ENCODE data around the gene ZFPL1.

Gene ZFPL1

DNA sequence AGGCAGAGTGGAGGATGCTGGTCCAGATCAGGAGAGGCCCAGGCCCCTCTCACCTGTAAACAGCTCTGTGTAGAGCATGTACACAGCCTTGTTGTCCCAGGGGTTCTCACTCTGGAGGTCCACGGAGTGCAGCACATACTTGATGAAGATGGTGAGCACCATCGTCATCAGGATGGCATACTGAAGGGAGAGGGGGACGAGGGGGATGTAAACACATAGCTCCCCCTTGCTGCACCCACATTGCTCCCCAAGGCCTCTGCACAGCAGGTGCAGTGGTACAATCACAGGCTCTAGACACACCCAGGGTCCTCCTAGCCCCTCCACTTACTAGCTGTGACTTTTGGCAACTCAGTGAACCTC is 47.4 kb downstream of the ZFPL1 start:
- DNase-seq: no peak

DNA sequence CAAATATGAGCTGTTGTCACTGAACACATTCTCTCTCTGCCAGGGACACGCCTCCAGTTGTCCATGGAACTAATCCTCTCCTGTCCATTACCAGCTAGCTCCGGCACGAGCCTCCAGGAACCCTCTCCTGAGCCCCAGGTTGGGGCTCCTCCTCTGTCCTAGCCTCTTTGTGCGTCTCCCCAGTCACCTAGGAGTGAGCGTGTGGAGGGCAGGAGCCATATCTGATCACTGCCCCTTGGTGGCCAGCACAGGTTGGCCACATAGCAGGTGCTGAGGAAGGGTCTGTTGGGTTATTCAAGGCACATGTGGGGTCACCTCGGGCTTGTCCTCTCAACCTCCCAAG is 47.8 kb downstream of the ZFPL1 start:
- DNase-seq: no peak

DNA sequence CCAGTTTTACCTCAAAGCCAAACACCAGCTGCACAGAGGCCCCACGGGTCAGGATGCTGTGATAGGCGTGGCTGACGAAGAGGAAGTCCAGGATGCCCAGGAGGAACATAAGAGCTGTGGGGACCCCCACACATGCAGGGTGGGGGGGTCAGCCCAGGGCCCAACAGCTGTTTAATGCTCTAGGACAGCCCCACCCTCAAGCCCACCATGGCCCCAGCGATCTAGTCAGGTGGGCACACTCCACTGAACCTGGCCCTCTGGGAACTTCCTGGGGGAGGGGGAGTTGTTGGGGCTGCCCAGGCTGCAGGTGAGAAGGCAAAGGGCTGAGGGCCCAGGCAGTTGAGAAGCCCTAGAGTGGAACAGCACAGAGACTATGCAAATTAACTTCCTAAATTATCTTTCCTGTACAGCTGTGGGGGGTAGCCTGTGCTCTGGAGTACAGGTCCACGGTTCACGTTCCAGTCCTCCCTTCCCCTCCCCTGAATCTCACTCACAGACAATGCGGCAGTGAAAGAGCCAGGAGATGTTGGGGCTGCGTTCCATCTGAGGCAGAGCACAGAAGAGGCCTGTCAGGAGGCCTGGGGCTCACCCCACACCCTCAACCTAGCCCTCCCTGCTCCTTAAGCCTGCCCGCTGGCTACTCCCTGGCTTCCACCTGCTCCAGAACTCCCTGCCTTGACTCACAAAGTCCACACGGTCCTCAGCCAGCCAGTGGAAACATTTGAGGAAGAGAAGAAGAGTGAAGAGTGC is 48.4 kb downstream of the ZFPL1 start:
- DNase-seq: no peak

DNA sequence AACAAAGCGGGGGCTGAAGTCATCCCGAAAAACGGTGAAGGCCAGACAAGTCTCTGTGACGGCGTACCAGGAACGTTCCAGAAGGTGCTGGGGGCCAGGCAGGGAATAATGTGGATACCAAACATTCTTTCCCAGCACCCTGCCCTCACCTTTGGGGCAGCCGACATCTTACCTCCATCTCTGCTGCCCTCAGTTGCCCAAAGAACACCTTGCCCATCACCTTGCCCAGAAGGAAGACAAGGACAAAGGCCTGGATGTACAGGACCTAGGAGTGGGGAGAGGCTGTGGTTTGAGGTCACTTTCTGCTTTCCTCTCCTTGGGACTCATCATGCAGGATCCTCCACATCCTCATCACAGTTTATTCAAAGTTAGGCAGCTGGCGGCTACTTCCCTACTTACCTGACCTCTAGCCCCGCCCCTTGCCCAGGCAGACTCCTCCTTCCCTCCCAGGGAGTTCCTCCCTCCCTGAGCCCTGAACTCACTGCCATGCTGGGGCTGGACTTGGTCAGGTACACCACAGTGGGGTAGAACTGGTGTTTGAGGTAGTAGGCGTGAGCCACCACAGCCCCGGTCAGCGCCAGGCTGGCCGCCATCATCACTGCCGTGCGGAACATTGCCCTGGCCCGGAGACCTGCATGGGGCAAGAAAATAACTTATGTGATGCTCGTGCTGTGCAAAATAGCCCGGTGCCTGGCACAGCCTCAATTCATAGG is 49.1 kb downstream of the ZFPL1 start:
- peak; percentile 55 for DNase-seq

DNA sequence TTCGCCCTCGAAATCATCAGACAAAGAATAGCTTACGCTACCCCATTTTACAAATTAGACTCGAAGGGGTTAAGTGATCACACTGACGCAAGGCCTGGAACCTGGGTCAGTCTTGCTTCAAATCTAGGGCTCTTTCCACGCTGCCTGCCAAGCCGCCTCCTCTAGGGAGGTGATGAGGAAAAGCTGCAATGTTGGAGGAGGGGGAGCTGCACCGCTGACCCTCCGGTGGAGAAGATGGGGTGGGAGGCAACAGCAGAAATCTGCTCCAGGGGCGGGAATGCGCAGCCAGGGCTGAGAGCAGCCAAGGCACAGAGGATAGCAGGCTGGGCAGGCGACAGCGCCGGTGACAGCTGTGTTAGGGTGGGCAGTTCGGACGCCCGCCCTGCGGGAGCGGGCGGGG is 49.7 kb downstream of the ZFPL1 start:
- DNase-seq: no peak

DNA sequence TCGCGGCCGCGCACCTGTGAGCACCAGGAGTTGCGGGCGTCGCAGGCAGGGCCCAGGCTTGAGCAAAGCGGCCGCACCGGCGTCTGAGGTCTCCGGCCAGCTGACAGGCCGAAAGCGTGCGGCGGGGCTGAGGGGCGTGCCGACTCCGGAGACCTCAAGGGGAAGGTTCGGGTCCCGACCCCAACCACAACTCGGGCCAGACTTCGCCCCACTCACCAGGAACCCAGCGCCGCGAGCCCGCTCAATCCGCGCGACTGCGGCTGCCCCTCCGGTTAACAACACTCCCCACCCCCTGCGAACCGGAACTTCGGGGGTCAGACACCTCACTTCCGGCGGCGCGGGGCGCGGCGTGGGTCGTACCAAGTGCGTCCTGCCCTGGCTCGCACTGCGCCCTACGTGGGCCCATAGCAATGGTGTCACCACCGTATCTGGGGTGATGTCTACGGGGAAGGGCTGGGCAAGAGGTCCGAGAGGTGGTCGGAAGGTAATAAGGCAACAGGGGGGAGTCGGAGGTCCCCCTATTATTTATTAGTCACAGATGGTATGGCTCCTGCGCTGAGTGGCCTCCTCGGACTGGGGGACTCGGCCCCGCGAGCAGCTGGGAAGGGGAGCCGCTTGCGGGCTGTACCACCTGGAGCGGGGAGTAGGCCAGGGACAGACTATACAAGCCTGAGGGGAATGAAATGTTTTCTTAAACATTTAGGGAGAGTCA is 50.4 kb downstream of the ZFPL1 start, which contains the start of gene SYVN1:
Gene SYVN1 (minus strand): TSS at position 280 of the 712 bp plus-strand sequence. CDS start 918 bp downstream, outside the sequence.
- DNase-seq: peak; percentile 92

DNA sequence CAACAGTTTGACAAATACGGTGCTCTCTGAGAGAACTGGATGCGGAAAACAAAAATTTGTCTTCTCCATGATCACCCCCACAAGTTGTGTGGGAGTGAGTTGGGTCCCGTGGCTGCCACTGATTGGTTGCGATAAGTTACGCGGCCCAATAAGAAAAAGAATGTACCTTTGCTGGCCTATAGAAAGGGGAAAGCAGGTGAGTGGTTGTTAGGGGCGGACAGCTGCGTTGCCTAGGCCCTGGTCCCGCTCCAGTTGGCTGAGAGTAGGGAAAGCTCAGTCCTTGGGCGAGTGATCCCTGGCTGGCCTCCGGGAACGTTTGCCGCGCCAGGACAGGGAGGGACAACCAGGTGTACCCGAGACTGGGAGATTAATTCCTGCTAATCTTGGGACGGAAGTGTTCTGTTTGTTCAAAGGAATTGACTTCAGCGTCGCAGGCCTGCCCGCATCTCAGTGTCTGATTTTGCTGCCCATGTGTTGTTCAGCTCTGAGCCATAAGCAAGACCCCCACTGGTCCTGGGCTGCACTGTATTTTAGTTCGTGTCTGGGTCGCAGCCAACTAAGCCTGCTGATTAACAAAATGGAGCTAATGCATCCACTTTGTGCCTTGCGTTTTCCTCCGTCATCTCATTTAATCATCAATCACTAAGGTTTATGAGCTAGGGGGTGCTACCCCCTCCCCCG is 51.1 kb downstream of the ZFPL1 start:
- DNase-seq: peak; percentile 94

DNA sequence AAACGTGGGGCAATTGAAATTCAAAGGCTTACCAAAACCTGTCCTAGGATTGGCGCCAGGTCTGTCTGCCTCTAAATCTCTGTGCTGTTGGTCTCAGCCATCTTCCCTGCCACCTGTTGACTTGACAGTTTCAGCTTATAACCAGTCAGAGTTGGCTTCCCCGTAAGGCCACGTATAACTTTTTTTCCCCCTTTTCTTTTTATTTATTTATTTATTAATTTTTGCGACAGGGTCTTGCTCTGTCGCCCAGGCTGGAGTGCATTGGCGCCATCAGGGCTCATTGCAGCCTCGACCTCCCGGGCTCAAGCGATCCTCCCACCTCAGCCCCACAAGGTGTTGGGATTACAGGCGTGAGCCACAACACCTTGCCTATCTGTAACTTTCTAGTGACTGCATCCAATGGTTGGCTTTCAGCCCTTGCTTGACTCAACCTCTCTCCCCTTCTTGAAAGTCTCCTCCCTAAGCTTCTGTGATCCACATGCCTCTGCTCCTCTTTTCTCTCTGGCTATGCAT is 51.7 kb downstream of the ZFPL1 start:
- no peak for DNase-seq

DNA sequence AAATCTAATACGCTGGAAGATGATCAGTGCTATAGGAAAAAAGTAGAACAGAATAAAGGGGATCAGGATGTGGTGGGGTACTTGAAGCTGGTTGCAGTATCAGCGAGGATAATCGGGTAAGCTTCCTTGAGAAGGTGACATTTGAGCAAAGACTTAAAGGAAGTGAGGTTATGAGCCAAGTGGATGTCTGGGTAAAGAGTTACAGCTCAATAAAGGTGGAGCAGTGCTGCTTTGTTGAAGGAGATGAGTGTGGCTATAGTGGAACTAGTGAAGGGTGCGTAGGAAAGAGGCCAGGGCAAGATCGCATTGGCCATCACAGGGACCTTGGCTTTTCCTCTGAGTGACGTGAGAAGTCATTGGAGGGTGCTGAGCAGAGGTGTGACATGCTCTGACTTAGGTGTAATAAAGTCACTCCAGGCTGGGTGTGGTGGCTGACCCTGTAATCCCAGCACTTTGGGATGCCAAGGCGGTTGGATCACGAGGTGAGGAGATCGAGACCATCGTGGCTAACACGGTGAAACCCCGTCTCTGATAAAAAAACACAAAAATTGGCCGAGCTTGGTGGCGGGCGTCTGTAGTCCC is 52.6 kb downstream of the ZFPL1 start:
- DNase-seq: no peak
